ENCODE data around the gene KLF17. TPM values are rescaled to one million over a fixed set of nuclear protein-coding genes. Genes with fewer than 3 reads are reported as not detected.

The KLF17 gene
- total RNA-seq, 1 donor from 2014 or later: not detected

DNA sequence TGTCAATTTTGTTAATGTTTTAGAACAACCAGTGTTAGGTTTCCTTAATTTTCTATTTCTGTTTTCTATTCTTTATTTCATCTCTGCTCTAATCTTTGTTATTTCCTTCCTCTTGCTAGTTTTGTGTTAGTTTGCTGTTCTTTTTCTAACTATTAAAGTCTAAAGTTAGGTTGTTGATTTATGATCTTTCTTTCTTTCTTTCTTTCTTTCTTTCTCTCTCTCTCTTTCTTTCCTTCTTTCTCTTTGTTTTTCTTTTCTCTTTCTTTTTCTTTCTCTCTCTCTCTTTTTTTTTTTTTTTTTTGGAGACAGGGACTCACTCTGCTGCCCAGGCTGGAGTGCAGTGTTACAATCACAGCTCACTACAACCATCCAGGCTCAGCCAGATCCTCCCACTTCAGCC lies 40.2 kb downstream of the KLF17 start:
- no peak overlapping the region for H3K4me3 ChIP-seq (ENCODE audit: low read depth, low read length)
- TF ChIP-seq CTCF (IDR thresholded peaks at IDR 0.05; ENCODE audit: insufficient read depth, low read length, poor library complexity, severe bottlenecking): no peak
- H3K36me3 ChIP-seq (ENCODE audit: control insufficient read depth, insufficient read depth, low read length): no peaks in the 10 kb centered on the region
- no peak for DNase-seq (ENCODE audit: low read depth)
- no peaks in the 10 kb centered on the region for H3K27me3 ChIP-seq (ENCODE audit: control insufficient read depth, insufficient read depth, low read length)

- TF ChIP-seq CTCF (IDR thresholded peaks at IDR 0.05; ENCODE audit: insufficient read depth, low read length, poor library complexity, severe bottlenecking): no peak
- Histone ChIP-seq H3K4me3 (ENCODE audit: low read depth, low read length) (no peak overlapping the region), H3K27me3 (ENCODE audit: control insufficient read depth, insufficient read depth, low read length) (no peaks in the 10 kb centered on the region), H3K36me3 (ENCODE audit: control insufficient read depth, insufficient read depth, low read length) (no peaks in the 10 kb centered on the region)
- DNase-seq (ENCODE audit: low read depth): no peak
These were observed 42.9 kb downstream of the KLF17 start for GRCh38 chr1:44161546-44161945.

GRCh38 chr1:44168520-44169098 lies 50.0 kb downstream of the KLF17 start:
- TF ChIP-seq CTCF (IDR thresholded peaks at IDR 0.05; ENCODE audit: insufficient read depth, low read length, poor library complexity, severe bottlenecking): no peak

GRCh38 chr1:44170281-44170823 lies 51.7 kb downstream of the KLF17 start:
- Histone ChIP-seq H3K36me3 (ENCODE audit: control insufficient read depth, insufficient read depth, low read length) (no peaks in the 10 kb centered on the region), H3K27me3 (ENCODE audit: control insufficient read depth, insufficient read depth, low read length) (no peaks in the 10 kb centered on the region), H3K4me3 (ENCODE audit: low read depth, low read length) (no peak overlapping the region)
- no peak for TF ChIP-seq CTCF (IDR thresholded peaks at IDR 0.05; ENCODE audit: insufficient read depth, low read length, poor library complexity, severe bottlenecking)
- no peak for DNase-seq (ENCODE audit: low read depth)

More at GRCh38 chr1:44168520-44169098, 50.0 kb downstream of the KLF17 start:
- Histone ChIP-seq H3K4me3 (ENCODE audit: low read depth, low read length) (no peak overlapping the region), H3K36me3 (ENCODE audit: control insufficient read depth, insufficient read depth, low read length) (no peaks in the 10 kb centered on the region), H3K27me3 (ENCODE audit: control insufficient read depth, insufficient read depth, low read length) (no peaks in the 10 kb centered on the region)
- no peak for DNase-seq (ENCODE audit: low read depth)

DNA sequence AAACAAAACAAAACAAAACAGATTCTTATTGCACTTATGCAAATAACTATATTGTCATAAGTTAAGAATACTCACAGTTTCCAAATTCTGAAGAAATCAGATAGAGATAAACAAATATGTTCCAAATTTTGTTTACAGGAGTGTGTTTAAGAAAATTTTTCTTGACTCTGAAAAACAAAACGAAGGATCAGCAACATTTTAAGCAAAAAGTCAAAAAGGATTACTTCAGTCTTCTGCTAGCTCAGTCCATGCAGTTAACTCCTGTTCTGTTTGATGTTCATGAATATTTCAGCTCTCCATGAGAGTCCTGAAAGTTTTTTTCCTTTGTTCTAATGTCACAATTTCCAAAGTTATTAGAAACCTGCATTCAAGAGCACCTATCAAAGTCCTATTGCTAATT lies 56.0 kb downstream of the KLF17 start:
- Histone ChIP-seq H3K4me3 (ENCODE audit: low read depth, low read length) (no peak overlapping the region), H3K27me3 (ENCODE audit: control insufficient read depth, insufficient read depth, low read length) (no peaks in the 10 kb centered on the region), H3K36me3 (ENCODE audit: control insufficient read depth, insufficient read depth, low read length) (no peaks in the 10 kb centered on the region)
- DNase-seq (ENCODE audit: low read depth): no peak
- TF ChIP-seq CTCF (IDR thresholded peaks at IDR 0.05; ENCODE audit: insufficient read depth, low read length, poor library complexity, severe bottlenecking): no peak

Other genes starting within 250 kb of the KLF17 start
- gene ARTN, start 185.0 kb upstream of the KLF17 start, total RNA-seq: 3.9 and 4.7 TPM in 2 replicates
- 29.2 and 32.8 TPM in 2 replicates for gene IPO13, start 171.9 kb upstream of the KLF17 start, total RNA-seq
- 45.8 and 52.2 TPM in 2 replicates for gene DPH2, start 148.8 kb upstream of the KLF17 start, total RNA-seq
- gene ATP6V0B, start 143.9 kb upstream of the KLF17 start, total RNA-seq: 298 and 308 TPM in 2 replicates
- gene B4GALT2, start 139.6 kb upstream of the KLF17 start, total RNA-seq: 62.6 and 86.8 TPM in 2 replicates
- 4.4 and 9.6 TPM in 2 replicates for gene CCDC24, start 127.2 kb upstream of the KLF17 start, total RNA-seq
- gene SLC6A9, start 87.4 kb upstream of the KLF17 start, total RNA-seq: 20.1 and 22.4 TPM in 2 replicates
- gene KLF18, start 22.8 kb downstream of the KLF17 start, total RNA-seq: not detected in 2 replicates
- gene DMAP1, start 94.7 kb downstream of the KLF17 start, total RNA-seq: 47.3 and 64.7 TPM in 2 replicates
- gene ERI3, start 236.4 kb downstream of the KLF17 start, total RNA-seq: 64.8 and 77.6 TPM in 2 replicates

Data from kidney epithelial cell (primary cell).